Activated CD8-positive, alpha-beta memory T cell treated with anti-CD3 and anti-CD28 coated beads, Interleukin-2, amount 50 U/mL, for 1 hour (primary cell): ENCODE results near the gene CAMSAP2.

Experiments
- DNase-seq: peaks from one replicate; pipeline ENCODE4 v3.0.0-alpha.2; 2020; ENCODE audit errors: extremely low read depth

Gene CAMSAP2

GRCh38 chr1:200838676-200839445 lies 100.2 kb downstream of the CAMSAP2 start:
- no peak for DNase-seq

- no peak for DNase-seq
Measured at GRCh38 chr1:200845360-200845759, 106.7 kb downstream of the CAMSAP2 start.

- DNase-seq: no peak
Measured at GRCh38 chr1:200846398-200846797, 107.7 kb downstream of the CAMSAP2 start.

- DNase-seq: no peak
Measured at GRCh38 chr1:200849430-200849829, 110.7 kb downstream of the CAMSAP2 start.

GRCh38 chr1:200850554-200850953 lies 111.9 kb downstream of the CAMSAP2 start:
- no peak for DNase-seq

- DNase-seq: no peak
Measured at GRCh38 chr1:200856716-200857357, 118.1 kb downstream of the CAMSAP2 start.

- DNase-seq: no peak
Measured at GRCh38 chr1:200857804-200858203, 119.1 kb downstream of the CAMSAP2 start.

GRCh38 chr1:200861937-200862647 lies 123.4 kb downstream of the CAMSAP2 start:
- no peak for DNase-seq

- DNase-seq: no peak
Measured at GRCh38 chr1:200862713-200863415, 124.2 kb downstream of the CAMSAP2 start.

GRCh38 chr1:200866116-200866515 lies 127.4 kb downstream of the CAMSAP2 start:
- no peak for DNase-seq

GRCh38 chr1:200866521-200866920 lies 127.8 kb downstream of the CAMSAP2 start:
- no peak for DNase-seq

GRCh38 chr1:200867018-200867811 lies 128.5 kb downstream of the CAMSAP2 start:
- no peak for DNase-seq

- DNase-seq: no peak
Measured at GRCh38 chr1:200869376-200869752, 130.7 kb downstream of the CAMSAP2 start.

GRCh38 chr1:200869753-200870391 lies 131.2 kb downstream of the CAMSAP2 start:
- no peak for DNase-seq

- no peak for DNase-seq
Measured at GRCh38 chr1:200872446-200873115, 133.9 kb downstream of the CAMSAP2 start, which contains the start of gene GPR25. GPR25 (plus strand) TSS chr1:200872981; CDS start chr1:200873038, 57 bp downstream.

GRCh38 chr1:200873116-200873670 lies 134.5 kb downstream of the CAMSAP2 start:
- DNase-seq: no peak

GRCh38 chr1:200873671-200874397 lies 135.1 kb downstream of the CAMSAP2 start:
- DNase-seq: no peak

GRCh38 chr1:200874694-200875093 lies 136.0 kb downstream of the CAMSAP2 start:
- no peak for DNase-seq

GRCh38 chr1:200875416-200875815 lies 136.7 kb downstream of the CAMSAP2 start:
- no peak for DNase-seq
